Measurements from ENCODE around the gene DHRS3.

Gene DHRS3

DNA sequence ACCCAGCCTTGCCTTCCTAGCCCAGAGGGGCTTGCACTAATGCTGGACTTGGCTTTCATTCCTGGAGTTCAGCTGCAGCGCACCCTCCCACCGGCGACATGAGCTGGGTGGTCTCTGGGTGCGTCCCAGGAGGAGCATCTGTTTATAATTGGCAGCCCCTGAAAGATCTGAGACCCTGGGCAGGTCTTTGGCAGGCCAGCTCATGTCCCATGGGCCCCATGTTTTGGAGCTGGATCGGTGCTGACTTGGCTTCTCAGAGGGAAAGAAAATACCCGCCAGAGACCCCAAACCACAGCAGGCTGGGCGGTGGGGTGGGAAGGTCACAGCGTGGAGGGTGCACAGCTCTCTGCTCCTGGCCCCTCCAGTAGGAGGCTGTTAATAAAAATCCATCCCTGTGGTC is 29.3 kb downstream of the DHRS3 start:
- Histone ChIP-seq H2BK120ac (ENCODE audit: low read depth, low read length) (no peak overlapping the region), H2BK15ac (ENCODE audit: low read length) (peak overlapping the region; percentile 63), H3K36me3 (replicated peaks in 1 of 2; ENCODE audit: control insufficient read depth in 2 of 2, insufficient read depth in 2 of 2, low read length in 2 of 2) (no peaks in the 10 kb centered on the region), H3K4me2 (ENCODE audit: insufficient read depth, low read length, poor library complexity, severe bottlenecking) (no peak overlapping the region), H4K91ac (ENCODE audit: low read depth, low read length, poor library complexity) (no peak overlapping the region), H3K18ac (ENCODE audit: low read length) (no peak overlapping the region), H3K79me1 (ENCODE audit: low read depth, low read length) (no peaks in the 10 kb centered on the region), H3K14ac (ENCODE audit: low read length) (no peak overlapping the region), H3K4ac (ENCODE audit: low read length) (no peak overlapping the region), H3K9me3 (replicated peaks in 1 of 2; ENCODE audit: control insufficient read depth in 2 of 2, insufficient read depth in 1 of 2, low read depth in 1 of 2, low read length in 2 of 2) (no peaks in the 10 kb centered on the region), H2BK5ac (ENCODE audit: low read length) (no peak overlapping the region), H3K23ac (ENCODE audit: low read depth, low read length, poor library complexity) (peak overlapping the region; percentile 23), H3K9ac (ENCODE audit: low read depth, low read length, poor library complexity) (no peak overlapping the region), H4K8ac (ENCODE audit: low read depth, low read length) (no peak overlapping the region), H3K4me3 (ENCODE audit: low read length in 2 of 2) (no peak overlapping the region), H3K4me1 (ENCODE audit: control insufficient read depth in 2 of 2, insufficient read depth in 1 of 2, low read depth in 1 of 2, low read length in 2 of 2) (peaks cover 0 to 9% of the 10 kb centered on the region in 2 donors), H2BK12ac (ENCODE audit: low read length) (no peak overlapping the region), H3K27ac (replicated peaks; ENCODE audit: low read length) (no peak overlapping the region), H2AFZ (ENCODE audit: low read length) (no peak overlapping the region), H2AK5ac (ENCODE audit: low read depth, low read length) (peak overlapping the region; percentile 56), H3K27me3 (ENCODE audit: control insufficient read depth in 3 of 3, insufficient read depth in 3 of 3, low read depth in 1 of 3, low read length in 3 of 3) (peaks cover 0 to 23% (median 0%) of the 10 kb centered on the region in 3 experiments)
- no CpG with 5 or more reads among the region's 8 CpGs for WGBS, 2 donors (ENCODE audit: extremely low coverage in 2 of 2, insufficient read length in 2 of 2, insufficient replicate concordance in 1 of 2)
- DNase-seq (ENCODE audit: low spot score) = no peak

DNA sequence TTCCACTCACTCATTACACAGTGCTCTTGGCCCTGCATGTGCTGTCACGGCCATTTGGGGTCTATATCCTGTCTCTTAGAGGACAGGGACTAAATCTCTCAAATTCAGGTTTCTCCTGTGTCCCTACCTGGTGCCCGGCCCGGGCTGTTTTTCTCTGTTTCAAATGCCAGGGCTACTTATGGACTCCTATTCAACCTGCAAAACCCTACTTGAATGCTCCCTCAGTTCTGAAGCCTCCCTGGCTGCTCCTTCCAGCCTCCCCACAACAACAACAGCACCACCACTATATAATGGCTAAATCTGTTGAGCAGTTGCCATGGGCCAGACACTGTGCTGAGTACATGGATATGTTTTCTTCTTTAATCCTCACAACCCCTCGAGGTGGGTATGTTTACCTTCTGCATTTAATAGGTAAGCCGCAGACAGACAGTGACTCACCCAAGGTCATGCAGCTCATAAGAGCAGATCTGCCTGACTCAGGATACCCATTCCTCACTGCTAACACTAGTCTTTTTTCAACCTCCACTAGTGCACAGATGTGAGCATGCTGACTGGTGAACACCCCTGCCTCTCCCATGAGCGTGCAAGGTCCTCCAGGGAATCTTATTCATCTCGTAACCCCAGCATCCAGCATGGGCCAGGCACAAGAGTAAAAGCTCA is 29.9 kb downstream of the DHRS3 start:
- H2BK15ac ChIP-seq (ENCODE audit: low read length) = no peak overlapping the region
- H3K14ac ChIP-seq (ENCODE audit: low read length) = no peak overlapping the region

DNA sequence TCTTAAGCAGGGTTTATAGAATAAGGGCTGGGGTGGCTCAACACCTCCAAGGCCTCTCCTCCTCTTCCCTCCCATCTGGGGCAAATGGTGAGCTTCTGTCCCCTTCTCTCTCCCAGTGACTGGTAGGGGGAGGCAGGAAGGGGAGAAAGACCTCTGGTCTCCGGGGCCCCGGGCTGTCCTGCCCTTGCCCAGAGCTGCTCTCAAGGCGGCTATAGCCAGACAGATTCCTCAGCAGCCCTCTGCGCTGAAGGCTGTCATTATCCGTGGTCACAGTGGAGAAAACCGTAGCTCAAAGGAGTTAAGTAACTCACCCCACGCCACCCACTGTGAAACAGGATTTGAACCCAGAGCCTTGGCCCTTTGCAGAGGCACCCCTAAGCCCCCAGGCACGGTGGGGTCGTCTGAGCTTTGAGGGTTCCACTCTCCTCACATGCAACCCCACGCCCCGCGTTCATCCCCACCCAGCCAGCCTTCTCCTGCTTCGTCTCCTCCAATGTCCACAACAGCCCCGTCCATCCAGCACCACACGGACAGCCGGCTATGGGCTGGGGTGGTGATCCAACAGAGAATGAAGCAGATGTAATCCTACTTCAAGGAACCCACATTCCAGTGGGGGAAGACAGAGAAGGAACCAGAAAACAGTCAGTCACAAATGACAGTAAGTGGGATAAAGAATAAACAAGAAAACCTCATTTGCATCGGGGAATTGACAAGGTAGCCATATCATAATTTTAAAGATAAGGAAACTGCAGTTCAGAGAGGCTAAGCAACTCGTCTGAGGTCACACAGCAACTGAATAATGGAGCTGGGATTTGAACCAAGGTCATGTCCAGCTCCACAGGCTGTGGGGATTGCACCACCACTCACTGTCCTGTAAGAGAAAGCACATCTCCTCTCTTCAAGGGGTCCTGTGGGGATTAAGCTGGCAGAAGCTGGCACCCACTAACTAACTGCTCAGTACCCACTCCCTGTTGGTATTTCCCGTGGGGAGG is 31.8 kb downstream of the DHRS3 start:
- Histone ChIP-seq H3K27ac (replicated peaks; ENCODE audit: low read length) (no peak overlapping the region), H3K9me3 (replicated peaks in 1 of 2; ENCODE audit: control insufficient read depth in 2 of 2, insufficient read depth in 1 of 2, low read depth in 1 of 2, low read length in 2 of 2) (no peaks in the 10 kb centered on the region)

More for the DNA sequence above, 29.9 kb downstream of the DHRS3 start:
- H3K4me2 ChIP-seq (ENCODE audit: insufficient read depth, low read length, poor library complexity, severe bottlenecking) = no peak overlapping the region
- no peak overlapping the region for H3K27ac ChIP-seq (replicated peaks; ENCODE audit: low read length)
- H4K91ac ChIP-seq (ENCODE audit: low read depth, low read length, poor library complexity) = no peak overlapping the region
- H3K9me3 ChIP-seq (replicated peaks in 1 of 2; ENCODE audit: control insufficient read depth in 2 of 2, insufficient read depth in 1 of 2, low read depth in 1 of 2, low read length in 2 of 2) = no peaks in the 10 kb centered on the region
- H3K18ac ChIP-seq (ENCODE audit: low read length) = no peak overlapping the region
- no peak overlapping the region for H2BK120ac ChIP-seq (ENCODE audit: low read depth, low read length)
- H3K79me1 ChIP-seq (ENCODE audit: low read depth, low read length) = no peaks in the 10 kb centered on the region
- H3K36me3 ChIP-seq (replicated peaks in 1 of 2; ENCODE audit: control insufficient read depth in 2 of 2, insufficient read depth in 2 of 2, low read length in 2 of 2) = no peaks in the 10 kb centered on the region
- no peak overlapping the region for H3K4me3 ChIP-seq (ENCODE audit: low read length in 2 of 2)
- peaks cover 0 to 9% of the 10 kb centered on the region in 2 donors for H3K4me1 ChIP-seq (ENCODE audit: control insufficient read depth in 2 of 2, insufficient read depth in 1 of 2, low read depth in 1 of 2, low read length in 2 of 2)
- no peak overlapping the region for H2BK5ac ChIP-seq (ENCODE audit: low read length)
- no peak for DNase-seq (ENCODE audit: low spot score)
- no peak overlapping the region for H3K4ac ChIP-seq (ENCODE audit: low read length)
- no peak overlapping the region for H2AFZ ChIP-seq (ENCODE audit: low read length)
- no peak overlapping the region for H2BK12ac ChIP-seq (ENCODE audit: low read length)
- H2AK5ac ChIP-seq (ENCODE audit: low read depth, low read length) = peak overlapping the region; percentile 56
- no peak overlapping the region for H4K8ac ChIP-seq (ENCODE audit: low read depth, low read length)
- WGBS, 2 donors (ENCODE audit: extremely low coverage in 2 of 2, insufficient read length in 2 of 2, insufficient replicate concordance in 1 of 2) = no CpG with 5 or more reads among the region's 7 CpGs
- peaks cover 0 to 17% (median 0%) of the 10 kb centered on the region in 3 experiments for H3K27me3 ChIP-seq (ENCODE audit: control insufficient read depth in 3 of 3, insufficient read depth in 3 of 3, low read depth in 1 of 3, low read length in 3 of 3)
- H3K23ac ChIP-seq (ENCODE audit: low read depth, low read length, poor library complexity) = peak overlapping the region; percentile 23
- H3K9ac ChIP-seq (ENCODE audit: low read depth, low read length, poor library complexity) = no peak overlapping the region

DNA sequence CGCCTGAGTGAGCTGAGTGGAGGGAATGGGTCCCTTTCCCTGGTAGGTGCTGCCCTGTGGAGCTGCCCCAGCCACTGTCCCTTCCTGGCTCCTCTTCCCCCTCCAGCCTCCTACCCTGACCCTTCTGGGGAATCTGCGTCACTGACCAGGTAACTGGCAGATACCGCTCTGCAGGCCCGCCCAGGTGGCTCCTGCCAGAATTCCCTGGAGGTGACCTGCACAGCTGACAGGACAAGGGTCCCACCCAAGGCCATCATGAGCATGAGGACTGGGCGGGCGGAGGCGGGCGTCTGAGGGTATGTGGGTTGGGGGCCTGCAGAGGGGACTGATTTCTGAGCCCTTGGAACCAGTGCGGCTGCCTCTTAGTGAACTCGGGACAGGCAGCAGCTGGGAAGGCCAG is 32.5 kb downstream of the DHRS3 start:
- H3K14ac ChIP-seq (ENCODE audit: low read length) = no peak overlapping the region
- no peak overlapping the region for H3K4me3 ChIP-seq (ENCODE audit: low read length in 2 of 2)
- no CpG with 5 or more reads among the region's 10 CpGs for WGBS, 2 donors (ENCODE audit: extremely low coverage in 2 of 2, insufficient read length in 2 of 2, insufficient replicate concordance in 1 of 2)
- H2AFZ ChIP-seq (ENCODE audit: low read length) = no peak overlapping the region
- no peak overlapping the region for H3K4ac ChIP-seq (ENCODE audit: low read length)
- no peak overlapping the region for H2BK5ac ChIP-seq (ENCODE audit: low read length)
- H3K18ac ChIP-seq (ENCODE audit: low read length) = peak overlapping the region; percentile 84
- no peak overlapping the region for H4K91ac ChIP-seq (ENCODE audit: low read depth, low read length, poor library complexity)
- no peak overlapping the region for H3K4me2 ChIP-seq (ENCODE audit: insufficient read depth, low read length, poor library complexity, severe bottlenecking)
- H3K9ac ChIP-seq (ENCODE audit: low read depth, low read length, poor library complexity) = no peak overlapping the region
- no peaks in the 10 kb centered on the region for H3K9me3 ChIP-seq (replicated peaks in 1 of 2; ENCODE audit: control insufficient read depth in 2 of 2, insufficient read depth in 1 of 2, low read depth in 1 of 2, low read length in 2 of 2)
- no peaks in the 10 kb centered on the region for H3K36me3 ChIP-seq (replicated peaks in 1 of 2; ENCODE audit: control insufficient read depth in 2 of 2, insufficient read depth in 2 of 2, low read length in 2 of 2)
- no peaks in the 10 kb centered on the region for H3K79me1 ChIP-seq (ENCODE audit: low read depth, low read length)
- peaks cover 0 to 4% (median 0%) of the 10 kb centered on the region in 3 experiments for H3K27me3 ChIP-seq (ENCODE audit: control insufficient read depth in 3 of 3, insufficient read depth in 3 of 3, low read depth in 1 of 3, low read length in 3 of 3)
- H2AK5ac ChIP-seq (ENCODE audit: low read depth, low read length) = peak overlapping the region; percentile 83
- DNase-seq (ENCODE audit: low spot score) = no peak
- no peak overlapping the region for H2BK120ac ChIP-seq (ENCODE audit: low read depth, low read length)
- H3K23ac ChIP-seq (ENCODE audit: low read depth, low read length, poor library complexity) = no peak overlapping the region
- no peak overlapping the region for H2BK12ac ChIP-seq (ENCODE audit: low read length)
- no peaks in the 10 kb centered on the region for H3K4me1 ChIP-seq (ENCODE audit: control insufficient read depth in 2 of 2, insufficient read depth in 1 of 2, low read depth in 1 of 2, low read length in 2 of 2)
- no peak overlapping the region for H3K27ac ChIP-seq (replicated peaks; ENCODE audit: low read length)
- peak overlapping the region; percentile 2 for H2BK15ac ChIP-seq (ENCODE audit: low read length)
- H4K8ac ChIP-seq (ENCODE audit: low read depth, low read length) = no peak overlapping the region

More for the DNA sequence above, 31.8 kb downstream of the DHRS3 start:
- Histone ChIP-seq H4K8ac (ENCODE audit: low read depth, low read length) (no peak overlapping the region), H2AK5ac (ENCODE audit: low read depth, low read length) (peak overlapping the region; percentile 83), H4K91ac (ENCODE audit: low read depth, low read length, poor library complexity) (no peak overlapping the region), H3K27me3 (ENCODE audit: control insufficient read depth in 3 of 3, insufficient read depth in 3 of 3, low read depth in 1 of 3, low read length in 3 of 3) (peaks cover 0 to 4% (median 0%) of the 10 kb centered on the region in 3 experiments), H2BK120ac (ENCODE audit: low read depth, low read length) (peak overlapping the region; percentile 63), H3K4me1 (ENCODE audit: control insufficient read depth in 2 of 2, insufficient read depth in 1 of 2, low read depth in 1 of 2, low read length in 2 of 2) (no peaks in the 10 kb centered on the region), H2BK15ac (ENCODE audit: low read length) (peak overlapping the region; percentile 20), H3K4me2 (ENCODE audit: insufficient read depth, low read length, poor library complexity, severe bottlenecking) (no peak overlapping the region), H3K14ac (ENCODE audit: low read length) (no peak overlapping the region), H3K23ac (ENCODE audit: low read depth, low read length, poor library complexity) (peak overlapping the region; percentile 23), H3K36me3 (replicated peaks in 1 of 2; ENCODE audit: control insufficient read depth in 2 of 2, insufficient read depth in 2 of 2, low read length in 2 of 2) (no peaks in the 10 kb centered on the region), H3K18ac (ENCODE audit: low read length) (peak overlapping the region; percentile 13), H2BK5ac (ENCODE audit: low read length) (no peak overlapping the region), H3K9ac (ENCODE audit: low read depth, low read length, poor library complexity) (no peak overlapping the region), H3K4ac (ENCODE audit: low read length) (no peak overlapping the region), H3K4me3 (ENCODE audit: low read length in 2 of 2) (no peak overlapping the region), H3K79me1 (ENCODE audit: low read depth, low read length) (no peaks in the 10 kb centered on the region), H2BK12ac (ENCODE audit: low read length) (peak overlapping the region; percentile 73), H2AFZ (ENCODE audit: low read length) (no peak overlapping the region)
- no CpG with 5 or more reads among the region's 19 CpGs for WGBS, 2 donors (ENCODE audit: extremely low coverage in 2 of 2, insufficient read length in 2 of 2, insufficient replicate concordance in 1 of 2)
- DNase-seq (ENCODE audit: low spot score) = no peak

Data from neuronal stem cell (in vitro differentiated cells).